GM18502 (cell line): ENCODE data around the gene MUC5B.

ENCODE experiments used
- ATAC-seq: cut with Tn5 transposase; IDR thresholded peaks from one replicate; pipeline ENCODE4 v1.9.1; 2021; ENCODE audit warnings: mild to moderate bottlenecking; ENCODE audit not compliant: unreplicated experiment, poor library complexity

MUC5B gene

DNA sequence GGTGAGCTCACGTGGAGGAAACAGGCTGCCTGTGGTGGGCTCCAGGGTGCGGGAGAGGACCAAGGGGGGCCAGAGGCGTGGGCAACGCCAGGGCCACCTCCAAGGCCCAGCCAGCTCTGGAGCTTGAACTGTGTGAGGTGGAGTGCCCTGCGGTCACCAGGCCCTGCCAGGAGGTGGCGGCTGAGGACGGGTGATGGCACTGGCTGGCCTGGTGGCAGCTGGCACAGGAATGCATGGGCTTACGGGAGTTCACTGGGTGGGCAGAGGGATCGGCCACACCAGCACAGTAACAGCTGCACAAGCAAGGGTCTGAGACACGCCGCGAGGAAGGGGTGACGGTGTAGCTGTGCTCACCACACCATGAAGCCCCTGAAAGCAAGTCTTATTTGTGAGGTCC, 70.8 kb downstream of the MUC5B start:
- no peak for ATAC-seq

- ATAC-seq = no peak
These were observed 72.2 kb downstream of the MUC5B start for GRCh38 chr11:1295086-1295485.

GRCh38 chr11:1295591-1295990, 72.7 kb downstream of the MUC5B start:
- no peak for ATAC-seq

DNA sequence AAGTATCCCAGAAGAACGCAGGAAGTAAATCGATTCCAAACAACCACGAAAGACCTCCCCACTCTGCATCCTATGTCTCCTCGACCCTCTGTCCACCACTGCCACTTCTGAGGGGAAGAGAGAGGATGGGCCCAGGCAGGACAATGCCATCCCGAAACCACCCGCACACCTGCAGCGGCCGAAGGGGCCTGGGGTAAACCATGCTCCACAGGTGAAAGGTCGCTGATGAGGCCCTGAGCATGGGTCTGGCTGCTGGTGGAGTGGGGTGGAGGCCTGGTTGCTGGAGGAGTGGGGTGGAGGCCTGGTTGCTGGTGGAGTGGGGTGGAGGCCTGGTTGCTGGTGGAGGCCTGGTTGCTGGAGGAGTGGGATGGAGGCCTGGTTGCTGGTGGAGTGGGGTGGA, 73.4 kb downstream of the MUC5B start:
- no peak for ATAC-seq

DNA sequence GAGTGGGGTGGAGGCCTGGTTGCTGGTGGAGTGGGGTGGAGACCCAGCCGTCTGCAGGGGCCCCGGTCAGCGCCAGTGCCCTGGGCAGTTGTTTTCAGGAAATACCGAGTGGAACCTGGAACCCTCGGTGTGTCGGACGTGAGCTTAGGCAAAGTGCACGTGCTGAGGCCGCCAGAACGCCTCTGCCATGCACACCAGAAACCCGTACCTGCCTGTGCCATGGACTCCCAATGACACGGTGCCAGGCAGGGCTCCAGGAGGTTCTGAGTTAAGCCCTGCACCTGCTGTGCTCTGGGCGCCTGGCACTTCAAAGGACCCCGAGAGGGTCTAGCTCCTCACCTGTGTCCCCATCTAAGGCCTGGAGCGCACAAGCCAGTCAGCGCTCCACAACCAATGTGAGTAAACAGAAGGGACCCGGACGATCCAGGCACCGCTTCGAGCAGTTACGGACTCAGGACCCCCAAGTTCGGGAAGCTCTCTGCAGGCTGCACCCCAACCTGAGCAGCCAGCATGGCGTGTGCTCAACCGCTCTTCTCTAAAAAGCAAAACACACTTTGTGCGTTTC, 74.2 kb downstream of the MUC5B start:
- no peak for ATAC-seq

DNA sequence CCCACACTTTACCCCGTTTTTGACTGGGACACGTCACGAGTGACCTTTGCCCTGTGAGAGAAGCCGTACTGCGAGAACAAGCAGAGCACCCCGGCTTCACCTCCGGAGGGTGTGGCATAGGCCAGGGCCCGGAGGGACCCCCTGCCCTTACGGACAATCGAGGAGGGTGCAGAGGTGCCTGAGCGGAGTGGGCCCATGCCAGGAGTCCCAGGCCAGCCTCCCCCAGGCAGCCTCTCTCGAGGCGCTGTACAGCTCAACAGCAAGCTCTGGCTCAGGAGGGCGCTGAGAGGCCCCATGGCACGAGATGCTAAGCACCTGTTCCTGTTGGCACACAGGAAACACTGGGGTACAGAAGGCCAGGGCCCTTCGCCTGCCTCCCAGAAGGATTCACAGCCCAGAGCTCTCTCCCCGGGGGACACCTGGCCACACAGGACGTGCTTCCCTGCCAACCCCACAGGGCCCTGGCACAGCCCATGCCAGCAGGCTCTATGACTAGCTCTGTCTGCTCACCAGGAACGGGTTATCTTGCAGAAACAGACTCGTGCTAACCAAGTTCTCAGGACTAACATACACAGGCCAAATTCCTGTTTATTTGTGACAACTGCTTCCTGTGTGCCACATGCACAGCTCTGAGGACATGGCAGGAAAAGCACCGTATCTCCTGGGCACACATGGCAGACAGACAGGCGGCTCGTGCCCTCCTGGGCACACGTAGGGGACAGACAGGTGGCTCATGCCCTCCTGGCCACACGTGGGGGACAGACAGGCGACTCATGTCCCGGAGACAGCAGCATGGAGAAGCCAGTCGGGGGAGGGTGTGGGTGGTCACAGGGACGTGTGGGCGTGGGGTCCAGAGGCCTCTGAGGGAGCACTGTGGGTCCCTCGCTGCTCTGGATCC, 75.0 kb downstream of the MUC5B start:
- no peak for ATAC-seq

DNA sequence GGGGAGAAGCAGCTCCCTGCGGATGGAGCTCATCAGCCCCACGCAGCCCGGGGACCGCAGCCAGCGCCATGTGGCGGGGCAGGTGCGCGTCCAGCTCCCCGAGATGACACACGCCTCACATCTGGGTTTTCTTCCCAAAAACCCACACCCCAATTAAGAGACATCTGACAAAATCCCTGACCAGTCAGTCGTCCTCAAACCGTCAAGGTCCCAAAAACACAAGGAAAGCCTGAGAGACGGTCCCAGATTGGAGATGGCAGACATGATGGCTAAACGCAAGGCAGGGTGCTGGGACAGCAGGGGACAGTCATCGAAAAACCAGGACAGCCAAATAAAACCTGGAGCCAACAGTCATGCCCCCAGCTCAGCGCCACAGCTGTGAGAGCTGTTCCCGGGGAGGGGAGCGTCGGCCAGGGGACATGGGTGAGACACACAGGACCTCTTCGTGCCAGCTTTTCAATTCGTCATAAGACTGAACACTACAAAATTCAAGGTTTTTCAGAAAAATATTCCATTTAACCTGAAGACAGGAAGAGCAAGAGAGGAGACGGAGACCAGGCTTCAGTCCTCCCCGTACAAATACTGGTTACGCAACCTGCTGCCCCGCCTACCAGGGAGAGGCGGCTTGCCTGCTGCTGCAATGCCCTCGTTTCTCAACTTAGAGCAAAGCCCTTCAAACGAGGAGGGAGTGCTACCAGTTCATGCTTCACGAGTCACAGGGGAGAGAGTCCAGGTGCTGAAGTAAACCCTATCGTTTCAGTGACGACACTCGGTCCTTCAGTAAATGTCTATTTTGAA, 76.0 kb downstream of the MUC5B start:
- ATAC-seq = no peak

DNA sequence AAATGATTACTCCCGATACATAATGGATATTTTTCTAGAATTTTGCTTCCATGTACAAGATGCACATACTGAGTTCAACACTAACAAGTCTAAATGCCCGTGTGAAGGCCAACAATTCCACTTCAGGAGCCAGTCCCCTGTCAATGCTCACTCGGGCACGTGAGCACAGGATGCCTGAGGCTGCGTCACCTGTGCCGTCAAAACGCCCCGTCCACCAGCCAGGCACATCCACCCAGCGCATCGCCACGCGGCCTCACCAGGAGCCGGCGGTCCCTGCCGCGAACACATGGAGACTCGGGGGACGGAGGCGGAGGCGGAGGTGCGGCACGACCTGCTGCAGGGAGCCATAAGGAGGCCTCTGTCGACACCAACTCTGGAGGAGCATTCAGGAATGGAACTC, 76.8 kb downstream of the MUC5B start:
- no peak for ATAC-seq

DNA sequence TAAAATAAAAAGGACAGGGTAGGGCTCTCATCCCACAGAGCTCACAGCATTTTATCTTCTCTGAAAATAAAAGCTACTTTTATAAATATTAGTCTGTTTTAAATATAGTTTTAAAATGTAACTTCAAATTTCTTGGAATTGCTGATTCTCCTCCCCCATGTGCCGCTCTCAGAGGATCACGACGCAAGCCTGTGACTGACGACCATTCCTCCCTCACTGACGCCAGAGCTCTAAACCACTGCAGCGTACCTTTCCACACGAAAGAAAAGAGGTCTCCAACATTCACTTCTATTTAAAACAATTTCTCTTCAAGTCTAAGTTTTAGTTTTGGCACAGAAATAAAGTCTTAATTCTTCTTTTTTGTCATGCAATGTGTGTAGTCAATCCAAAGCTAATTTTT, 77.3 kb downstream of the MUC5B start:
- no peak for ATAC-seq

GRCh38 chr11:1300569-1301187, 77.8 kb downstream of the MUC5B start:
- no peak for ATAC-seq

GRCh38 chr11:1301220-1302000, 78.5 kb downstream of the MUC5B start:
- ATAC-seq = no peak

DNA sequence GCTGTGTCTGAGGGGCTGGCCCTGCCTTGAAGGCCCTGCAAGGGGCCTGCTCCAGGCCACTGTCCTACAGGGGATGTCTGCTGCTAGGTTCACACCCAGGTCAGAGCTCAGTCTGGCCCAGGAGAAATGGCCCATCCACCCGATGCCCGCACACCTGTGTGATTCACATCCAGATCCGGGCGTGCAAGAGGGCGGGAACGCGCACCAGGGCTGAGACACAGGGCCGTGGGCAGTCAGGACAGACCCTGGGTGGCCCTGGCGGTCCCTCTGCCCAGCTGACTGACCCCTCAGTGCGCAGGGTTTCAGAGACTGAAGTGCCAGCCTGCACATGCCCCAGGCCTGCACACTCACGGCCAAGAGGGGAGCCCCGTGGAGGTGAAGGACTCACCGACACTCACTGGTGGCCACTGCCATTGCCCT, 79.2 kb downstream of the MUC5B start:
- no peak for ATAC-seq

DNA sequence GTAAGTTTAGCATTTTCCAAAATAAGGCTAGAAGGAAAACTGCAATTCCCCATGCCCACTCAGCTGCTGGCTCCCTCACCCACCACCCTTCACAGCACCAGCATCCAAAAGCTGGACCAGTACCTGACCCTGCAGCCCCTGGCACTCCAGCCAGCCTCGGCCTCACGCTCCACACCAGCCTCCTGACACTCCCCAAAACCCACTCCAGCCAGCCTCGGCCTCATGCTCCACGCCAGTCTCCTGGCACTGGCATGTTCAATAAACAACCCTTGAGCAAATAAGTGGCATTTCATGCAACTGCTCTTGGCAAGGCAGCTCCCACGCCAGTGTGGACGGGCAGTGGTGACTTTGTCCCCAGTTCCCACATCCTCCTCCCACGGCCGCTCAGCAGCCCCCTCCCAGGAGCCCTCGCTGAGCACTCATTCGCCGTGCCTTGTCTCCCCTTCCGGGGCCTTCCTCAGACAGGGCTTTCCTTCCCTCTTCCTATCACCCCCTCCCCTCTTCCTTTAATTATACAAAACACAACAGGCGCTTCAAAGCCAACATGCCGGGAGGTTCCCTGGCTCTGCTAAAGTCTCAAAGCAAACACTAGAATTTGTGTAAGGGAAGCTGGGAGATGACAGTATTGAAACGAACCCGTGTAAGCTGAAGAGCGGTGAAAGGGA, 79.7 kb downstream of the MUC5B start:
- no peak for ATAC-seq

- no peak for ATAC-seq
These were observed 80.4 kb downstream of the MUC5B start for GRCh38 chr11:1303126-1303821.

DNA sequence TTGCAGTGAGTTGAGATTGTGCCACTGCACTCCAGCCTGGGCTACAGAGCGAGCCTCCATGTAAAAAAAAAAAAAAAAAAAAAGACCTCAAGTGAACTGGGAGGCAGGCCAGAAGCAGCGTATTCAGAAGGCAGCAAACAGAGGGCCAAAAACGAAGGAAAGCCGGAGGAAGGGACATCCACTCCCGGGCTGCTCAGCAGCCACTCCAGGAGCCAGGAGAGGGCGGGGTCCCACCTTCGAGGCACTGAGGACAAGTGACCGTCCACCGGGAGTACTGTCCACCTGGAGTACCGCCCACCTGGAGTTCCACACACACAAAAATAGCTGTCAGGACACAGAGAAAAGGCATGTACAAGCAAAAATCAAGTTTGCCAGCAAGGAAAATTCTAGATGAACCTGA, 81.1 kb downstream of the MUC5B start:
- ATAC-seq = no peak

GRCh38 chr11:1304380-1304779, 81.5 kb downstream of the MUC5B start:
- no peak for ATAC-seq

- no peak for ATAC-seq
These were observed 82.2 kb downstream of the MUC5B start for GRCh38 chr11:1305063-1305495.

- ATAC-seq = no peak
These were observed 82.7 kb downstream of the MUC5B start for GRCh38 chr11:1305501-1306056.
